Activated CD4-positive, CD25-positive, alpha-beta regulatory T cell treated with anti-CD3 and anti-CD28 coated beads, Interleukin-2, amount 50 U/mL, for 24 hours (primary cell): ENCODE measurements around the gene PLOD1.
"Not testable (repeated sequence)": the region's sequence is repeated elsewhere in the genome, so short reads cannot be mapped to it uniquely, and the experiment has no call there.

Experiments
- ATAC-seq, 2 donors: fragments of 150-1000 bp; cut with Tn5 transposase; one replicate each; pipeline ENCODE4 v1.10.0; 2021; ENCODE audit warnings: mild to moderate bottlenecking in 1 of 2, moderate library complexity in 1 of 2

The PLOD1 gene

GRCh38 chr1:11939794-11940193, 5.3 kb downstream of the PLOD1 start:
- not testable (repeated sequence) for ATAC-seq

- no peak for ATAC-seq
These were observed 5.9 kb downstream of the PLOD1 start for GRCh38 chr1:11940260-11940921.

GRCh38 chr1:11942280-11942679, 7.8 kb downstream of the PLOD1 start:
- ATAC-seq: no peak

- no peak for ATAC-seq
These were observed 9.1 kb downstream of the PLOD1 start for GRCh38 chr1:11943619-11944018.

GRCh38 chr1:11944358-11944931, 9.9 kb downstream of the PLOD1 start:
- ATAC-seq: no peak

GRCh38 chr1:11946647-11947046, 12.1 kb downstream of the PLOD1 start:
- ATAC-seq: no peak

- ATAC-seq: no peak
These were observed 14.4 kb downstream of the PLOD1 start for GRCh38 chr1:11948822-11949458.

- no peak for ATAC-seq
These were observed 17.4 kb downstream of the PLOD1 start for GRCh38 chr1:11951901-11952300.

GRCh38 chr1:11952455-11953109, 18.1 kb downstream of the PLOD1 start:
- ATAC-seq: no peak

- no peak for ATAC-seq
These were observed 20.7 kb downstream of the PLOD1 start for GRCh38 chr1:11955221-11955620.

GRCh38 chr1:11957398-11957797, 22.9 kb downstream of the PLOD1 start:
- no peak for ATAC-seq

- ATAC-seq: no peak
These were observed 23.4 kb downstream of the PLOD1 start for GRCh38 chr1:11957897-11958296.

GRCh38 chr1:11960276-11960675, 25.8 kb downstream of the PLOD1 start:
- no peak for ATAC-seq

GRCh38 chr1:11960715-11961114, 26.2 kb downstream of the PLOD1 start:
- no peak for ATAC-seq

- no peak for ATAC-seq
These were observed 26.7 kb downstream of the PLOD1 start for GRCh38 chr1:11961230-11961629.

GRCh38 chr1:11963622-11964021, 29.1 kb downstream of the PLOD1 start:
- ATAC-seq: no peak

GRCh38 chr1:11964656-11965055, 30.1 kb downstream of the PLOD1 start:
- no peak for ATAC-seq

- no peak for ATAC-seq
These were observed 32.6 kb downstream of the PLOD1 start for GRCh38 chr1:11967028-11967547.

GRCh38 chr1:11970441-11971185, 36.1 kb downstream of the PLOD1 start:
- ATAC-seq: no peak

- ATAC-seq: no peak
These were observed 43.1 kb downstream of the PLOD1 start for GRCh38 chr1:11977625-11978024.

- ATAC-seq: no peak
These were observed 43.8 kb downstream of the PLOD1 start for GRCh38 chr1:11978301-11978700.

GRCh38 chr1:11979028-11979850, 44.7 kb downstream of the PLOD1 start:
- no peak for ATAC-seq
